Loucy (cell line): ENCODE measurements around the gene PDGFA.

Experiments
- EZH2phosphoT487 ChIP-seq: fragments of 200-600 bp; IDR thresholded peaks from 2 replicates; pipeline ENCODE4 v1.6.1; 2018; ENCODE audit warnings: antibody characterized with exemption, mild to moderate bottlenecking, moderate library complexity, borderline replicate concordance
- TF ChIP-seq, protein P1 (sequence below): fragments of 200-600 bp; sonication (generic); conservative IDR thresholded peaks from 2 replicates; pipeline ENCODE4 v1.5.1; 2014; ENCODE audit warnings: mild to moderate bottlenecking, antibody characterized with exemption, low read length

DNA sequence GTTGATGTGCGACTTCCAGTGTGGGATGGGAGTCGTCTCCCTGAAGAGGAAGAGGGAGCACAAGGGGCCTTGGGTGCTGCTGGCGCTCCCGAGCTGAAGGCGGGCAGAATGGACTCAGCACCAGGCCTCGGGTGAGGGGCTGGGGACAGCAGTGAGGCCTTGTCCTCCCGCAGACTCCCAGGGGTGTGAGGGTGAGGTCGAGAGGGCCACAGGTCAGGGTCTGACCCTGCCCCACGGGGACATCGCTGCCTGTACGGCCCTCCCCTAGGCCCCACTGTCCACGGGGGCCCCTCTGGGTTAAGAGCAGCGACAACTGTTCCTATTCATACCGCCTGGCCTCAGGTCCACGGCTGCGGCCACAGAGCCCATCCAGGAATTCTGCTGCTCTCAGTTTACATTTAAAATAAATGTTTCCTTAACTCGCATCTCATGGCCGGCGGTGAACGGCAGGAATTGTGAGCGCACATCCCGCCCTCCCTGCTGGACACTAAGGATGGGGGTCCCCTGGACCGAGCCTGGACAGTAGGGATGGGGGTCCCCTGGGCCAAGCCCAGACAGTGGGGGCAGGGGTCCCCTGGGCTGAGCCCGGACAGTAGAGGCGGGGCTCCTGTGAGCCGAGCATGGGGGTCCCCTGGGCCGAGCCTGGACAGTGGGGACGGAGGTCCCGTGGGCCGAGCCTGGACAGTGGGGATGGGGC is 61.7 kb downstream of the PDGFA start:
- TF ChIP-seq, protein P1, sequence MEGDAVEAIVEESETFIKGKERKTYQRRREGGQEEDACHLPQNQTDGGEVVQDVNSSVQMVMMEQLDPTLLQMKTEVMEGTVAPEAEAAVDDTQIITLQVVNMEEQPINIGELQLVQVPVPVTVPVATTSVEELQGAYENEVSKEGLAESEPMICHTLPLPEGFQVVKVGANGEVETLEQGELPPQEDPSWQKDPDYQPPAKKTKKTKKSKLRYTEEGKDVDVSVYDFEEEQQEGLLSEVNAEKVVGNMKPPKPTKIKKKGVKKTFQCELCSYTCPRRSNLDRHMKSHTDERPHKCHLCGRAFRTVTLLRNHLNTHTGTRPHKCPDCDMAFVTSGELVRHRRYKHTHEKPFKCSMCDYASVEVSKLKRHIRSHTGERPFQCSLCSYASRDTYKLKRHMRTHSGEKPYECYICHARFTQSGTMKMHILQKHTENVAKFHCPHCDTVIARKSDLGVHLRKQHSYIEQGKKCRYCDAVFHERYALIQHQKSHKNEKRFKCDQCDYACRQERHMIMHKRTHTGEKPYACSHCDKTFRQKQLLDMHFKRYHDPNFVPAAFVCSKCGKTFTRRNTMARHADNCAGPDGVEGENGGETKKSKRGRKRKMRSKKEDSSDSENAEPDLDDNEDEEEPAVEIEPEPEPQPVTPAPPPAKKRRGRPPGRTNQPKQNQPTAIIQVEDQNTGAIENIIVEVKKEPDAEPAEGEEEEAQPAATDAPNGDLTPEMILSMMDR = no peak
- TF ChIP-seq EZH2phosphoT487 = no peak
